DND-41 (cell line): ENCODE measurements around the gene RIN1.

Experiments used
- ATAC-seq: fragments of 200-7000 bp; cut with Tn5 transposase; 3 replicates; pipeline ENCODE4 v1.9.1; 2021; ENCODE audit warnings: low read depth; ENCODE audit not compliant: insufficient read depth
- DNase-seq: peaks from one replicate; pipeline ENCODE4 v3.0.0-alpha.2; 2020
- H2AFZ ChIP-seq: 2 replicates; pipeline ENCODE4 v1.6.0; 2012; ENCODE audit warnings: low read depth, low read length
- H3K27ac ChIP-seq: 2 replicates; pipeline ENCODE4 v1.5.1; 2012; ENCODE audit warnings: low read length, inconsistent platforms
- H3K27me3 ChIP-seq: fragments of 200-600 bp; sonication (generic); 2 replicates; pipeline ENCODE4 v1.6.0; 2012; ENCODE audit warnings: low read length, mild to moderate bottlenecking, inconsistent platforms; ENCODE audit not compliant: insufficient read depth, poor library complexity
- H3K36me3 ChIP-seq: 2 replicates; pipeline ENCODE4 v1.5.1; 2012; ENCODE audit warnings: low read length, inconsistent platforms; ENCODE audit not compliant: insufficient read depth
- H3K4me1 ChIP-seq: 2 replicates; pipeline ENCODE4 v1.5.1; 2012; ENCODE audit warnings: mild to moderate bottlenecking, low read length; ENCODE audit not compliant: insufficient read depth
- H3K4me2 ChIP-seq: 2 replicates; pipeline ENCODE4 v1.6.0; 2012; ENCODE audit warnings: mild to moderate bottlenecking, moderate library complexity, low read length, inconsistent platforms; ENCODE audit not compliant: insufficient read depth
- H3K4me3 ChIP-seq, 2 experiments: fragments of 200-600 bp in 1 of 2; shearing (Covaris generic) in 1 of 2; 2 replicates each; pipeline ENCODE4 v1.5.1; 2012 to 2016; ENCODE audit warnings: inconsistent platforms in 2 of 2, low read length in 2 of 2, mild to moderate bottlenecking in 2 of 2, low read depth in 1 of 2, moderate library complexity in 1 of 2
- H3K79me2 ChIP-seq: 2 replicates; pipeline ENCODE4 v1.6.0; 2012; ENCODE audit warnings: low read length, inconsistent platforms; ENCODE audit not compliant: insufficient read depth
- H3K9ac ChIP-seq: 2 replicates; pipeline ENCODE4 v1.6.0; 2012; ENCODE audit warnings: low read depth, mild to moderate bottlenecking, inconsistent platforms, low read length, moderate library complexity
- H3K9me3 ChIP-seq: 2 replicates; pipeline ENCODE4 v1.5.1; 2012; ENCODE audit warnings: low read length, moderate library complexity, mild to moderate bottlenecking, inconsistent platforms; ENCODE audit not compliant: insufficient read depth, severe bottlenecking
- H4K20me1 ChIP-seq: 2 replicates; pipeline ENCODE4 v1.6.0; 2012; ENCODE audit warnings: low read length; ENCODE audit not compliant: insufficient read depth
- EZH2 ChIP-seq: IDR thresholded peaks from 3 replicates; pipeline ENCODE4 v1.6.1; 2012; ENCODE audit warnings: borderline replicate concordance, low read depth, mild to moderate bottlenecking, moderate library complexity, low read length, inconsistent platforms; ENCODE audit not compliant: severe bottlenecking
- TF ChIP-seq, protein P1 (sequence below): IDR thresholded peaks from 2 replicates; pipeline ENCODE4 v1.5.1; 2012; ENCODE audit warnings: borderline replicate concordance, low read length, moderate library complexity, mild to moderate bottlenecking; ENCODE audit not compliant: poor library complexity, severe bottlenecking; ENCODE audit errors: extremely low read depth

The RIN1 gene

DNA sequence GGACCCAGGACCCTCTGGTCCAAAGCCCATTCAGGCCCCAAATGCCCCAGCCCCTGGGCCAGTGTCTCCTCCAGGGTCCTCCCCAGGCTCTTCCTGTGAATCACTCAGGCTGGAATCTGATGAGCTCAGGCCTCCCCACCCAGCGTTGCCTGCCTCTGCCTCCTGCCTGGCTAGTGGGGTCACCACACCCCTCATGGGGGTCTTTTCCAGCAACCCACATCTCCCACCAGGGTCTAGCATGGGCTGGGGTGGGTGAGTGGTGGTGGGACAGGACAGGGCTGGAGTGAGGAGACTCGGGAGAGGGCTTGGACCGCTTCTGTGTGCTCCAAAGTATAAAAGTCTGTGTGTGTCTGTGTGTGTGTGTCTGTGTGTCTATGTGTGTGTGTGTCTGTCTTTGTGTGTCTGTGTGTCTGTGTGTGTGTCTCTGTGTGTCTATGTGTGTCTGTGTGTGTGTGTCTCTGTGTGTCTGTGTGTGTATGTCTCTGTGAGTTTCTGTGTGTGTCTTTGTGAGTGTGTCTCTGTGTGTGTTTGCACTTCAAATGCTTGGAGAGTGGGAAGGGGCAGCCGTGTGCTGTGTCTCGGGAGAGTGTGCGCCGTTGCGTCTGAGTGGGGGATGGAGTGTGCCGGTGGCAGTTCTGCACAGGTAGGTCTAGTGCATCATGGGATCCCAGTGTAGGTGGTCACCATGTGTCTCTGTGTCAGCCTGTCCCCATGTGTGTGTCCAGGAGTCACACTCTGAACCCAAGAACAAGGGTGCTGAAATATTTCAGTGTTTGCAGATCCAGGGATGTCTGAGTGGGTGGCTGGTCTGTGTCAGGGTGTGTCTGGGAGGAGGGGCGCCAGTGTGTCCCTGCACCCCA lies 8.8 kb downstream of the RIN1 start:
- no peak for TF ChIP-seq EZH2
- TF ChIP-seq, protein P1, sequence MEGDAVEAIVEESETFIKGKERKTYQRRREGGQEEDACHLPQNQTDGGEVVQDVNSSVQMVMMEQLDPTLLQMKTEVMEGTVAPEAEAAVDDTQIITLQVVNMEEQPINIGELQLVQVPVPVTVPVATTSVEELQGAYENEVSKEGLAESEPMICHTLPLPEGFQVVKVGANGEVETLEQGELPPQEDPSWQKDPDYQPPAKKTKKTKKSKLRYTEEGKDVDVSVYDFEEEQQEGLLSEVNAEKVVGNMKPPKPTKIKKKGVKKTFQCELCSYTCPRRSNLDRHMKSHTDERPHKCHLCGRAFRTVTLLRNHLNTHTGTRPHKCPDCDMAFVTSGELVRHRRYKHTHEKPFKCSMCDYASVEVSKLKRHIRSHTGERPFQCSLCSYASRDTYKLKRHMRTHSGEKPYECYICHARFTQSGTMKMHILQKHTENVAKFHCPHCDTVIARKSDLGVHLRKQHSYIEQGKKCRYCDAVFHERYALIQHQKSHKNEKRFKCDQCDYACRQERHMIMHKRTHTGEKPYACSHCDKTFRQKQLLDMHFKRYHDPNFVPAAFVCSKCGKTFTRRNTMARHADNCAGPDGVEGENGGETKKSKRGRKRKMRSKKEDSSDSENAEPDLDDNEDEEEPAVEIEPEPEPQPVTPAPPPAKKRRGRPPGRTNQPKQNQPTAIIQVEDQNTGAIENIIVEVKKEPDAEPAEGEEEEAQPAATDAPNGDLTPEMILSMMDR, result no peak
- no peaks in the 10 kb centered on the region for H3K27me3 ChIP-seq
- no peaks in the 10 kb centered on the region for H3K9me3 ChIP-seq
- H3K79me2 ChIP-seq, result no peaks in the 10 kb centered on the region
- peak overlapping the region; percentile 92 for H3K27ac ChIP-seq
- no peak overlapping the region for H3K4me2 ChIP-seq
- H3K4me1 ChIP-seq, result peaks cover 37% of the 10 kb centered on the region
- H3K4me3 ChIP-seq, result no peak overlapping the region
- DNase-seq (no peak), ATAC-seq (no peak)
- no peak overlapping the region for H3K9ac ChIP-seq
- no peak overlapping the region for H2AFZ ChIP-seq
- H4K20me1 ChIP-seq, result peaks cover 2% of the 10 kb centered on the region; the same call in 1 of the 2 replicates
- H3K36me3 ChIP-seq, result no peaks in the 10 kb centered on the region

DNA sequence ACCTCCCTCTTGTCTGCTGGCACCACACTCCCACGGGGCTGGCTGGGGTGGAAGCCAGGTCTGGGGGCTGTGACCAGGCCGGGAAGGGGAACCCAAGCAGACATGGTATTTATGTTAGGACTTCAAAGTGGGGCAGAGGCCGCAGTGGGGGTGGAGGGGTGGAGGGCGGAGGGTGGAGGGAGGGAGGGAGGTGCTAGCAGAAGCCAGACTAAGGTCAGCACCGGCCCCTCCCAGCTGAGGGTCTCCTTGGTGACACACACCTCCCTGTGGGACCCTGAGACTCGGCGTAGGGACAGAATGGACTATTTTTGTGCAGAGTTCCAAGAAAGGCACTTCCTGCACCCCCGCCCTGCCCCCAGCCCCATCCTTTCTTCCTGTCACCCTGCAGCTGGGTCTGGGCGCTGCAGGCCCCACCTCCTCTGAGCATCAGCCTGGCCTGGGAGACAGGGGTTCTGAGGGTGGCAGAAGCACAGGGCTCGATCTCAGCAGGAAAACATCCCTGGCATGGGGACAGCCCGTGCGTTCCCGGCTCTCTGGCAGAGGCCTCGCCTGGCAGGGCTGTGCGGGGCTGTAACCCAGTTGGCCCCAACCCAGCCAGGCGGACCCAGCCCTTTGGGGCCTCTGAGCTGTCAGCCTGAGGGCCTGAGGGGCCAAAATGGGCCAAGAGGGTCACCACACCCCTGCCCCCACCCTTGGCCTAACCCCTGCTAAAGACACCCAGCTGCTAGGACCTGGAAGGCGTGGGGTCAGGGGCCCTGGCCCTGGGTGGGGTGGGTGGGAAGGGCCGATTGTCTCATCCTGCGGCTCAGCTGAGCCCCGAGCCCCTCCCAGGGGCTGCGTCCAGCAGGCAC lies 9.7 kb downstream of the RIN1 start:
- Histone ChIP-seq H4K20me1 (peaks cover 2% of the 10 kb centered on the region; the same call in 1 of the 2 replicates), H2AFZ (0 out of 2 replicates have a peak overlapping the region, but pooled peaks have one; percentile 55), H3K27ac (peak overlapping the region; percentile 92), H3K27me3 (no peaks in the 10 kb centered on the region), H3K36me3 (no peaks in the 10 kb centered on the region), H3K4me3 (peak overlapping the region in 1 of 2 experiments; percentile 36; a peak in 1 of 4 replicates), H3K9me3 (no peaks in the 10 kb centered on the region), H3K79me2 (no peaks in the 10 kb centered on the region), H3K4me1 (peaks cover 37% of the 10 kb centered on the region), H3K9ac (peak overlapping the region; percentile 49), H3K4me2 (peak overlapping the region; percentile 52)
- ATAC-seq, result peak; percentile 91
- DNase-seq, result peak; percentile 94
- no peak for TF ChIP-seq EZH2
- TF ChIP-seq, protein P1, result no peak

DNA sequence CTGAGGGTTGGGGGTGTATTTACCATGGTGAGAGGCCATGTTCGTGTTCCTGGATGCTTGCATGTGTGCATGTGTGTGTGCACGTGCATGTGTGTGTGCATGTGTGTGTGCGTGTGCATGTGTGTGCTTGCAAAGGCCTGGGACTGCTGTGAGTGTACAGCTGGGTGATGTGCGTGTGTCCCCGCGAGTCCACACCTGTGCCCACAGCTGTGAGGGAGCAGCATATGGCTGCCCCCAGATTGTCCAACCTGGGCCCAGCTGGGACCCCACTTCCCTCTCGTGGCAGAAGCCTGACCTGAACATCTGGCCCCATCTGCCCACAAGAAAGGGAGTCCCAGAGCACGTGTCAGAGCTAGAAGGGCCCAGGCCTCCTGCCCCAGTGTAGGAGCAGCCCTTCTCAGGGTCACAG lies 11.0 kb downstream of the RIN1 start:
- no peak overlapping the region for H2AFZ ChIP-seq
- peaks cover 2% of the 10 kb centered on the region; the same call in 1 of the 2 replicates for H4K20me1 ChIP-seq
- TF ChIP-seq EZH2, result no peak
- TF ChIP-seq, protein P1, result no peak
- no peaks in the 10 kb centered on the region for H3K79me2 ChIP-seq
- no peaks in the 10 kb centered on the region for H3K36me3 ChIP-seq
- peak overlapping the region; percentile 92 for H3K27ac ChIP-seq
- no peaks in the 10 kb centered on the region for H3K27me3 ChIP-seq
- peak overlapping the region; percentile 49; the same call in 1 of the 2 replicates for H3K9ac ChIP-seq
- H3K4me1 ChIP-seq, result peaks cover 37% of the 10 kb centered on the region
- no peak for ATAC-seq
- no peaks in the 10 kb centered on the region for H3K9me3 ChIP-seq
- no peak overlapping the region for H3K4me3 ChIP-seq
- peak; percentile 71 for DNase-seq
- peak overlapping the region; percentile 52; the same call in 1 of the 2 replicates for H3K4me2 ChIP-seq
